Raji (cell line): ENCODE results near the gene BEST4.

Experiments
- POLR2A ChIP-seq: IDR thresholded peaks from 2 replicates; pipeline ENCODE4 v1.6.1; 2011; ENCODE audit warnings: low read depth, low read length, control low read depth; ENCODE audit not compliant: insufficient read depth

The BEST4 gene

GRCh38 chr1:44822131-44822701 lies 34.2 kb upstream of the BEST4 start:
- TF ChIP-seq POLR2A: no peak

GRCh38 chr1:44821240-44821715 lies 33.3 kb upstream of the BEST4 start:
- TF ChIP-seq POLR2A: no peak

GRCh38 chr1:44820328-44821239 lies 32.6 kb upstream of the BEST4 start:
- TF ChIP-seq POLR2A: no peak

- TF ChIP-seq POLR2A: peak; percentile 98
Observed at GRCh38 chr1:44819608-44820327, 31.8 kb upstream of the BEST4 start.

- no peak for TF ChIP-seq POLR2A
Observed at GRCh38 chr1:44819196-44819607, 31.2 kb upstream of the BEST4 start.

GRCh38 chr1:44817771-44818495 lies 30.0 kb upstream of the BEST4 start:
- TF ChIP-seq POLR2A: no peak

- no peak for TF ChIP-seq POLR2A
Observed at GRCh38 chr1:44817307-44817706, 29.3 kb upstream of the BEST4 start.

- TF ChIP-seq POLR2A: no peak
Observed at GRCh38 chr1:44812822-44813543, 25.0 kb upstream of the BEST4 start.

- no peak for TF ChIP-seq POLR2A
Observed at GRCh38 chr1:44811234-44811633, 23.3 kb upstream of the BEST4 start.

- no peak for TF ChIP-seq POLR2A
Observed at GRCh38 chr1:44810101-44810761, 22.3 kb upstream of the BEST4 start.

GRCh38 chr1:44808938-44809917 lies 21.3 kb upstream of the BEST4 start:
- TF ChIP-seq POLR2A: peak; percentile 68

GRCh38 chr1:44808063-44808937 lies 20.3 kb upstream of the BEST4 start, which contains the start of gene BTBD19:
Gene BTBD19, plus strand, starts transcription at chr1:44808523. Its CDS starts 298 bp downstream, at chr1:44808821.
- TF ChIP-seq POLR2A: no peak
